ENCODE data around the gene NIM1K. TPM values are rescaled to one million over a fixed set of nuclear protein-coding genes. Genes with fewer than 3 reads are reported as not detected.
"Not testable (repeated sequence)": the region's sequence is repeated elsewhere in the genome, so short reads cannot be mapped to it uniquely, and the experiment has no call there.

NIM1K gene
- total and polyA plus RNA-seq, 2 donors (not counting 1 experiment from before 2014, with no cell fraction given): 1.7 to 14.7 TPM

DNA sequence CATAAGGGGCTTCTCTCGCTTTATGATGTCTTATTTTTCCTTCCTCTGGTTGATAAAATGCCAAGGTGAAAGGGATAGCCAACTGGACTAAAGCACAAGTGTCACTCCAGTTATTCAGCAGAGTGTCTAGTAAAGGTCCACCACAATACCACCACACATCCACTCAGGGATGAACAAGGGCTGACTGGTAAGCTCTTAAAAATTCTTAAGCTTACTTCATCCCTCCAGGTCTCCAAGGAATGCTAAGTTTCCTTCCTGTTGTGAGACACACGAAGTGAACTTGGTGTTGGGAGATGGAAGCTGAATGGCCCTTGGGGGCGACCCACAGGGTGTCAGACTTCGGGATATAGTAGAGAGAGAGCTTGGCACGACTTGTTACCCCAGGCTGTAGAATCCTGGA lies 124.4 kb downstream of the NIM1K start:
- Histone ChIP-seq H3K4me1 (ENCODE audit: control insufficient read depth, extremely low read depth, insufficient read depth, low read length) (no peaks in the 10 kb centered on the region), H3K36me3 (ENCODE audit: control insufficient read depth, insufficient read depth, low read length) (no peaks in the 10 kb centered on the region), H3K27me3 (ENCODE audit: control insufficient read depth, insufficient read depth, low read length) (no peaks in the 10 kb centered on the region), H3K9ac (ENCODE audit: insufficient read depth, low read length) (no peak overlapping the region), H3K4me2 (ENCODE audit: extremely low read depth, insufficient read depth, low read length) (no peak overlapping the region), H4K20me1 (ENCODE audit: control insufficient read depth, extremely low read depth, insufficient read depth, low read length) (no peaks in the 10 kb centered on the region), H3K79me2 (ENCODE audit: control insufficient read depth, insufficient read depth, low read length) (peaks cover 18% of the 10 kb centered on the region), H2AFZ (ENCODE audit: low read length) (no peak overlapping the region), H3K9me3 (ENCODE audit: control insufficient read depth, insufficient read depth, low read depth, low read length) (no peaks in the 10 kb centered on the region), H3K4me3 (replicated peaks in 1 of 4; ENCODE audit: control extremely low read depth in 1 of 4, insufficient read depth in 1 of 4, low read depth in 3 of 4, low read length in 4 of 4) (no peak overlapping the region), H3K27ac (ENCODE audit: insufficient read depth, low read length) (no peak overlapping the region)
- TF ChIP-seq, protein P1, sequence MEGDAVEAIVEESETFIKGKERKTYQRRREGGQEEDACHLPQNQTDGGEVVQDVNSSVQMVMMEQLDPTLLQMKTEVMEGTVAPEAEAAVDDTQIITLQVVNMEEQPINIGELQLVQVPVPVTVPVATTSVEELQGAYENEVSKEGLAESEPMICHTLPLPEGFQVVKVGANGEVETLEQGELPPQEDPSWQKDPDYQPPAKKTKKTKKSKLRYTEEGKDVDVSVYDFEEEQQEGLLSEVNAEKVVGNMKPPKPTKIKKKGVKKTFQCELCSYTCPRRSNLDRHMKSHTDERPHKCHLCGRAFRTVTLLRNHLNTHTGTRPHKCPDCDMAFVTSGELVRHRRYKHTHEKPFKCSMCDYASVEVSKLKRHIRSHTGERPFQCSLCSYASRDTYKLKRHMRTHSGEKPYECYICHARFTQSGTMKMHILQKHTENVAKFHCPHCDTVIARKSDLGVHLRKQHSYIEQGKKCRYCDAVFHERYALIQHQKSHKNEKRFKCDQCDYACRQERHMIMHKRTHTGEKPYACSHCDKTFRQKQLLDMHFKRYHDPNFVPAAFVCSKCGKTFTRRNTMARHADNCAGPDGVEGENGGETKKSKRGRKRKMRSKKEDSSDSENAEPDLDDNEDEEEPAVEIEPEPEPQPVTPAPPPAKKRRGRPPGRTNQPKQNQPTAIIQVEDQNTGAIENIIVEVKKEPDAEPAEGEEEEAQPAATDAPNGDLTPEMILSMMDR (conservative IDR thresholded peaks at IDR 0.05 in 1 of 2, IDR thresholded peaks at IDR 0.05 in 1 of 2; ENCODE audit: low read depth in 1 of 2, low read length in 2 of 2): no peak
- no peak for TF ChIP-seq EZH2 (IDR thresholded peaks at IDR 0.05; ENCODE audit: low read length, missing control alignments)
- DNase-seq (ENCODE audit: low read depth in 2 of 2): no peak

DNA sequence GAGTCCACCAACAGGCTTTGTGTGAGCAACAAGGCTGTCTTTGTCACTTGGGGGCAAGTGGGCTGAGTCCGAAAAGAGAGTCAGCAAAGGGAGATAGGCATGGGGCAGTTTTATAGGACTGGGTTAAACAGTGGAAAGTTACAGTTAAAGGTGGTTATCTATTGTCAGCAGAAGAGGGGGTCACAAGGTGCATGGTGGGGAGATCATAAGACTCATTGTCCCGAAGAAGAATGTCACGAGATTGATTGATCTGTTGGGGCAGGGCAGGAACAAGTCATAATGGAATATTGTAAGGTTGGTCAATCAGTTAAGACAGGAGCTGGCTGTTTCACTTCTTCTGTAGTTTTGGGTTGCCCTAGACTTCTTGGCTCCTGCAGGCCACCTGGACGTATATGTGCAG lies 128.8 kb downstream of the NIM1K start:
- Histone ChIP-seq H3K79me2 (ENCODE audit: control insufficient read depth, insufficient read depth, low read length) (no peaks in the 10 kb centered on the region), H3K4me2 (ENCODE audit: extremely low read depth, insufficient read depth, low read length) (no peak overlapping the region), H3K27ac (ENCODE audit: insufficient read depth, low read length) (no peak overlapping the region), H3K9ac (ENCODE audit: insufficient read depth, low read length) (no peak overlapping the region), H2AFZ (ENCODE audit: low read length) (no peak overlapping the region), H3K36me3 (ENCODE audit: control insufficient read depth, insufficient read depth, low read length) (no peaks in the 10 kb centered on the region), H4K20me1 (ENCODE audit: control insufficient read depth, extremely low read depth, insufficient read depth, low read length) (no peaks in the 10 kb centered on the region), H3K27me3 (ENCODE audit: control insufficient read depth, insufficient read depth, low read length) (no peaks in the 10 kb centered on the region), H3K4me1 (ENCODE audit: control insufficient read depth, extremely low read depth, insufficient read depth, low read length) (no peaks in the 10 kb centered on the region), H3K4me3 (replicated peaks in 1 of 4; ENCODE audit: control extremely low read depth in 1 of 4, insufficient read depth in 1 of 4, low read depth in 3 of 4, low read length in 4 of 4) (no peak overlapping the region), H3K9me3 (ENCODE audit: control insufficient read depth, insufficient read depth, low read depth, low read length) (no peaks in the 10 kb centered on the region)
- TF ChIP-seq, protein P1 (conservative IDR thresholded peaks at IDR 0.05 in 1 of 2, IDR thresholded peaks at IDR 0.05 in 1 of 2; ENCODE audit: low read depth in 1 of 2, low read length in 2 of 2): no peak
- no peak for TF ChIP-seq EZH2 (IDR thresholded peaks at IDR 0.05; ENCODE audit: low read length, missing control alignments)
- no peak for DNase-seq (ENCODE audit: low read depth in 2 of 2)

DNA sequence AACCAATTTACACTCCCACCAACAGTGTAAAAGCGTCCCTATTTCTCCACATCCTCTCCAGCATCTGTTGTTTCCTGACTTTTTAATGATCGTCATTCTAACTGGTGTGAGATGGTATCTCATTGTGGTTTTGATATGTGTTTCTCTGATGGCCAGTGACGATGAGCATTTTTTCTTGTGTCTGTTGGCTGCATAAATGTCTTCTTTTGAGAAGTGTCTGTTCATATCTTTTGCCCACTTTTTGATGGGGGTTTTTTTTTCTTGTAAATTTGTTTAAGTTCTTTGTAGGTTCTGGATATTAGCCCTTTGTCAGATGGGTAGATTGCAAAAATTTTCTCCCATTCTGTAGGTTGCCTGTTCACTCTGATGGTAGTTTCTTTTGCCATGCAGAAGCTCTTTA lies 131.5 kb downstream of the NIM1K start:
- not testable (repeated sequence) for H3K4me2 ChIP-seq (ENCODE audit: extremely low read depth, insufficient read depth, low read length); H4K20me1 ChIP-seq (ENCODE audit: control insufficient read depth, extremely low read depth, insufficient read depth, low read length); H3K9me3 ChIP-seq (ENCODE audit: control insufficient read depth, insufficient read depth, low read depth, low read length); H3K4me3 ChIP-seq (replicated peaks in 1 of 4; ENCODE audit: control extremely low read depth in 1 of 4, insufficient read depth in 1 of 4, low read depth in 3 of 4, low read length in 4 of 4); H3K27ac ChIP-seq (ENCODE audit: insufficient read depth, low read length); H2AFZ ChIP-seq (ENCODE audit: low read length); DNase-seq (ENCODE audit: low read depth in 2 of 2); H3K4me1 ChIP-seq (ENCODE audit: control insufficient read depth, extremely low read depth, insufficient read depth, low read length); H3K36me3 ChIP-seq (ENCODE audit: control insufficient read depth, insufficient read depth, low read length); H3K79me2 ChIP-seq (ENCODE audit: control insufficient read depth, insufficient read depth, low read length); H3K27me3 ChIP-seq (ENCODE audit: control insufficient read depth, insufficient read depth, low read length); H3K9ac ChIP-seq (ENCODE audit: insufficient read depth, low read length)

DNA sequence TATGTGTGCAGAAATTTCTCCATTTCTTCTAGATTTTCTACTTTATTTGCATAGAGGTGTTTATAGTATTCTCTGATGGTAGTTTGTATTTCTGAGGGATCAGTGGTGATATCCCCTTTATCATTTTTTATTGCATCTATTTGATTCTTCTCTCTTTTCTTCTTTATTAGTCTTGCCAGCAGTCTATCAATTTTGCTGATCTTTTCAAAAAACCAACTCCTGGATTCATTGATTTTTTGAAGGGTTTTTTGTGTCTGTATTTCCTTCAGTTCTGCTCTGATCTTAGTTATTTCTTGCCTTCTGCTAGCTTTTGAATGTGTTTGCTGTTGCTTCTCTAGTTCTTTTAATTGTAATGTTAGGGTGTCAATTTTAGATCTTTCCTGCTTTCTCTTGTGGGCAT lies 133.6 kb downstream of the NIM1K start:
- not testable (repeated sequence) for H3K4me1 ChIP-seq (ENCODE audit: control insufficient read depth, extremely low read depth, insufficient read depth, low read length); H3K9me3 ChIP-seq (ENCODE audit: control insufficient read depth, insufficient read depth, low read depth, low read length); H3K79me2 ChIP-seq (ENCODE audit: control insufficient read depth, insufficient read depth, low read length); H2AFZ ChIP-seq (ENCODE audit: low read length); DNase-seq (ENCODE audit: low read depth in 2 of 2); H3K4me3 ChIP-seq (replicated peaks in 1 of 4; ENCODE audit: control extremely low read depth in 1 of 4, insufficient read depth in 1 of 4, low read depth in 3 of 4, low read length in 4 of 4); H3K27ac ChIP-seq (ENCODE audit: insufficient read depth, low read length); H3K27me3 ChIP-seq (ENCODE audit: control insufficient read depth, insufficient read depth, low read length); H3K4me2 ChIP-seq (ENCODE audit: extremely low read depth, insufficient read depth, low read length); H3K9ac ChIP-seq (ENCODE audit: insufficient read depth, low read length); H3K36me3 ChIP-seq (ENCODE audit: control insufficient read depth, insufficient read depth, low read length); H4K20me1 ChIP-seq (ENCODE audit: control insufficient read depth, extremely low read depth, insufficient read depth, low read length)

Other genes starting within 250 kb of the NIM1K start
- 1.8 and 3.1 TPM in 2 replicates for gene ANXA2R, start 151.9 kb upstream of the NIM1K start, total RNA-seq
- 0.61 and 1.4 TPM in 2 replicates for gene ANXA2R, start 151.9 kb upstream of the NIM1K start, polyA plus RNA-seq
- gene ZNF131, start 71.3 kb upstream of the NIM1K start, total RNA-seq: 31.1 and 37.5 TPM in 2 replicates
- gene ZNF131, start 71.3 kb upstream of the NIM1K start, polyA plus RNA-seq: 33.2 and 38.6 TPM in 2 replicates
- 93.2 and 253 TPM in 2 replicates for gene HMGCS1, start 121.2 kb downstream of the NIM1K start, total RNA-seq
- gene HMGCS1, start 121.2 kb downstream of the NIM1K start, polyA plus RNA-seq: 118 and 203 TPM in 2 replicates
- gene CCL28, start 220.2 kb downstream of the NIM1K start, total RNA-seq: 2.0 and 2.8 TPM in 2 replicates
- gene CCL28, start 220.2 kb downstream of the NIM1K start, polyA plus RNA-seq: 0.71 and 1.1 TPM in 2 replicates

Measured in fibroblast of lung (primary cell).